ENCODE data around the gene PBX3. TPM values are rescaled to one million over a fixed set of nuclear protein-coding genes. Genes with fewer than 3 reads are reported as not detected.

PBX3 gene
- total RNA-seq, 1 experiment from 2014 or later: 46.0 TPM

GRCh38 chr9:125746017-125746773 lies 978 bp upstream of the PBX3 start:
- peak overlapping the region; percentile 73 to 86 for H3K4me3 Mint-ChIP-seq
- Histone ChIP-seq H3K14ac (ENCODE audit: insufficient read depth, low read length) (peak overlapping the region; percentile 70), H4K8ac (replicated peaks; ENCODE audit: insufficient read length, low read depth, low read length) (no peak overlapping the region), H2BK20ac (ENCODE audit: low read depth, low read length, poor library complexity, severe bottlenecking) (no peak overlapping the region), H4K91ac (ENCODE audit: insufficient read length, low read depth, low read length) (no peak overlapping the region), H3K9ac (ENCODE audit: extremely low read depth, insufficient read length, low read length) (no peak overlapping the region), H3T11ph (ENCODE audit: low read length) (no peak overlapping the region), H3K27me3 (ENCODE audit: insufficient read depth, low read length) (0 out of 2 replicates have a peak, but pooled peaks cover 1% of the 10 kb centered on the region), H3K23me2 (ENCODE audit: insufficient read length, low read depth, low read length, poor library complexity, severe bottlenecking) (peaks cover 16% of the 10 kb centered on the region), H4K20me1 (ENCODE audit: control insufficient read depth, insufficient read depth, insufficient read length) (no peaks in the 10 kb centered on the region), H3K4ac (ENCODE audit: low read depth, low read length) (no peak overlapping the region), H2AFZ (ENCODE audit: low read length) (no peak overlapping the region), H2BK15ac (ENCODE audit: low read depth, low read length) (no peak overlapping the region), H3K23ac (ENCODE audit: insufficient read length, low read depth, low read length) (no peak overlapping the region), H2BK120ac (ENCODE audit: low read depth, low read length, poor library complexity, severe bottlenecking) (no peak overlapping the region), H3K56ac (ENCODE audit: insufficient read length, low read depth, low read length) (no peak overlapping the region), H2AK5ac (ENCODE audit: insufficient read length, low read length) (no peak overlapping the region), H3K27ac (ENCODE audit: insufficient read length, low read depth, low read length) (no peak overlapping the region), H3K79me1 (ENCODE audit: insufficient read depth, low read depth, low read length, poor library complexity, severe bottlenecking) (no peaks in the 10 kb centered on the region), H2BK5ac (ENCODE audit: insufficient read length, low read length) (no peak overlapping the region), H3K9me3 (ENCODE audit: control insufficient read depth, low read depth, low read length) (no peaks in the 10 kb centered on the region), H3K18ac (ENCODE audit: insufficient read length, low read depth, low read length) (peak overlapping the region; percentile 80), H3K4me1 (ENCODE audit: insufficient read depth, low read length) (peaks cover 4% of the 10 kb centered on the region; the same call in 1 of the 2 replicates), H4K5ac (ENCODE audit: insufficient read length, low read depth, low read length) (no peak overlapping the region), H3K4me2 (ENCODE audit: insufficient read depth, insufficient read length, low read length) (peak overlapping the region; percentile 59), H2BK12ac (ENCODE audit: insufficient read length, low read depth, low read length) (no peak overlapping the region), H3K79me2 (ENCODE audit: insufficient read depth, low read length) (no peaks in the 10 kb centered on the region)
- WGBS (ENCODE audit: extremely low coverage, insufficient read length, low lambda C conversion rate): no CpG with 5 or more reads among the region's 79 CpGs
- peaks cover 7 to 11% (median 9%) of the 10 kb centered on the region in 3 experiments; a peak in 6 of 7 replicates for H3K36me3 Mint-ChIP-seq (ENCODE audit: insufficient read depth in 1 of 3, low read depth in 3 of 3)
- no peaks in the 10 kb centered on the region; a peak in 1 of 5 replicates for H3K9me3 Mint-ChIP-seq
- peak; percentile 99 for DNase-seq
- TF ChIP-seq CTCF (conservative IDR thresholded peaks at IDR 0.05): no peak
- peak overlapping the region; percentile 95 to 97 (median 96) for H3K27ac Mint-ChIP-seq
- peaks cover 15% of the 10 kb centered on the region for H3K27me3 Mint-ChIP-seq (ENCODE audit: low read depth)
- H3K4me1 Mint-ChIP-seq: peaks cover 30 to 38% of the 10 kb centered on the region in 2 experiments
